ENCODE results near the gene ZMIZ1. TPM values are rescaled to one million over a fixed set of nuclear protein-coding genes. Genes with fewer than 3 reads are reported as not detected.
A peak's percentile ranks its signal among the peaks of the same experiment; 100 is the strongest.

The ZMIZ1 gene
- total RNA-seq, 2 donors from 2014 or later = 30.0 to 34.0 TPM

DNA sequence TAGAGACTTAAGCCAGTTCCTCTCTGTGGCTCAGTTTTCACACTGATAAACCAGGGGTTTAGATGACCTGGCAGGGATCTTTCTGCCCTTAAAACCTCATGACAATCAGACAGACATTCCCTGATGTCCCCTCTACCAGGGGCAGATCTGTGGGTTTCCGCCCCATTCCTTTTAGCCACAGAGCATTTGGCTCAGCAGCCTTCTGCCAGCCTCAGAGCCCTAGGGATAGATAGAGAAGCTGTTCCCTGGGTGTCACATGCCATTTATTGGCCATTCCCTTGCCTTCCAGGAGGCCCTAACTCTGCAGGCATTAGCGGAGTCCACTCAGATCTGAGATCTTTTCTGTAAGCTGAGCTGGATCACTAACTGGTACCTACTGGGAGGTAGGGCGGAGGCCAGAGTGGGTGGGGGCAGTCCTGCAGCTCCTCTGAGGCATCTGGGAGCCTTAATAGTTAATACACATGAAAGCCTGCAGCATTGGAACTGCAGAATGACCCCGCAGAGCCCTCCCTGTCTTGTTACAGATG lies 101.5 kb downstream of the ZMIZ1 start:
- ATAC-seq = no peak

DNA sequence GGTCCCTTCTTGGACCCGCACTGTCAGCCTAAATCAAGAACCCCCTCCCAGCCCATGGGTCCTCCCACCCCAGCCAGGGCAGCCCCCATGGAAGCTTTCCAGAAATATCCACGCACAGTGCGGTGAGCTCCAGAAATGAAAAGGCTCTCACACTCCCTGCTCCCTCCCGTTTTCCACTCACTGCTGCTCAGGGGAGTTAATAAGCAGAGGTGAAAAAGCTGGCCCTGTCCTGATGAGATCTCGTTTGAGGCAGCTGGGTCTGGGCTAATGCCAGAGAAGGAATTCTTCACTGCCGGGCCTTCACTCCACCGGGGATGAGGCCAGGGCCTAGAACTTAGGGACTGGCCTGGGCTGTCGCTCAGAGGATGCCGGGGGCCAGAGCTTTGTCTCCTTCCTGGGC lies 102.2 kb downstream of the ZMIZ1 start:
- peaks cover 3% of the 10 kb centered on the region for H3K36me3 Mint-ChIP-seq (ENCODE audit: low read depth)
- H3K9me3 ChIP-seq (ENCODE audit: control insufficient read depth, low read length, poor library complexity, severe bottlenecking) = no peaks in the 10 kb centered on the region
- no peaks in the 10 kb centered on the region for H3K27me3 Mint-ChIP-seq
- DNase-seq (no peak), ATAC-seq (no peak)
- no peak overlapping the region for H3K4me3 Mint-ChIP-seq
- H3K4me1 Mint-ChIP-seq = peaks cover 19% of the 10 kb centered on the region
- no peak overlapping the region for H3K27ac Mint-ChIP-seq

More for the DNA sequence above, 101.5 kb downstream of the ZMIZ1 start:
- Mint-ChIP-seq H3K4me1 (peaks cover 19% of the 10 kb centered on the region), H3K27ac (no peak overlapping the region), H3K36me3 (ENCODE audit: low read depth) (peaks cover 3% of the 10 kb centered on the region), H3K4me3 (no peak overlapping the region), H3K27me3 (no peaks in the 10 kb centered on the region)
- no peak for DNase-seq
- H3K9me3 ChIP-seq (ENCODE audit: control insufficient read depth, low read length, poor library complexity, severe bottlenecking) = no peaks in the 10 kb centered on the region

DNA sequence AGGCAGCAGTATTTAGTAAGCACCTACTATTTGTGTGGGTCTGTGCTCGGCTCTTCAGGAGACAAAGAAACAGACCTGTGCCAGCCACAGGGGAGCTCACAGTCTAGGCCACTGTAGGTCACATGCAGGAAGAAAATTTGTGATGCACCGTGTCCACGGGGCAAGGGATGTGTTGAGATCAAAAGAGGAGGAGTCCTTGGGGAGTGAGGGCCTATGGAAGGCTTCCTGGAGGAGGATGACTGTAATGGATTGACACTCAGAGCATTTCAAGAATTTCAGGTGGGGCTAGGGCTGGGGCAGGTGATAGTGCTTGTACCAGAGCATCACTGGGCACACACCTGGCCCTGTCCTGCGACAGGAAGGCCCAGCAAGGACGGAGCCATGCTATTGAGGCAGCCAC lies 102.7 kb downstream of the ZMIZ1 start:
- DNase-seq = no peak
- ATAC-seq = no peak
- Mint-ChIP-seq H3K4me3 (no peak overlapping the region), H3K27me3 (no peaks in the 10 kb centered on the region), H3K4me1 (peaks cover 19% of the 10 kb centered on the region), H3K36me3 (ENCODE audit: low read depth) (peaks cover 3% of the 10 kb centered on the region), H3K27ac (no peak overlapping the region)
- no peaks in the 10 kb centered on the region for H3K9me3 ChIP-seq (ENCODE audit: control insufficient read depth, low read length, poor library complexity, severe bottlenecking)

DNA sequence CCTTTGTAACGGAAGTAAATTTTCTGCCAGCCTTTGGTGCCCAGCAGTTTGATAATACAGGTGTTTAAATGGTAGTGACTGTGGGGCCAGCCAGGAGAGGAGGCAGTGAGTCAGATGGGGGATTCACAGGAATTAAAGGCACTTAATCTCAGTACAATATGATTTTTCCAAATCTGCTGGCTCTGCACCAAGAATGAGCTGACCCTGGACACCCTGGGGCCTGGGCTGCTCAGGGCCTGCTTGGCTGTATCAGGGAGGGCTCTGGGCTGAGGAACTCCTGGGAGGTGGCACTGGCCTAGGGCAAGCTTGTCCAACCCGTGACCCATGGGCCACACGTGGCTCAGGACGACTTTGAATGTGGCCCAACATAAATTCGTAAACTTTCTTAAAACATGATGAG lies 104.1 kb downstream of the ZMIZ1 start:
- Mint-ChIP-seq H3K4me1 (peaks cover 19% of the 10 kb centered on the region), H3K4me3 (no peak overlapping the region), H3K27me3 (no peaks in the 10 kb centered on the region), H3K36me3 (ENCODE audit: low read depth) (no peaks in the 10 kb centered on the region), H3K27ac (peak overlapping the region; percentile 24)
- no peaks in the 10 kb centered on the region for H3K9me3 ChIP-seq (ENCODE audit: control insufficient read depth, low read length, poor library complexity, severe bottlenecking)
- ATAC-seq (no peak), DNase-seq (no peak)

DNA sequence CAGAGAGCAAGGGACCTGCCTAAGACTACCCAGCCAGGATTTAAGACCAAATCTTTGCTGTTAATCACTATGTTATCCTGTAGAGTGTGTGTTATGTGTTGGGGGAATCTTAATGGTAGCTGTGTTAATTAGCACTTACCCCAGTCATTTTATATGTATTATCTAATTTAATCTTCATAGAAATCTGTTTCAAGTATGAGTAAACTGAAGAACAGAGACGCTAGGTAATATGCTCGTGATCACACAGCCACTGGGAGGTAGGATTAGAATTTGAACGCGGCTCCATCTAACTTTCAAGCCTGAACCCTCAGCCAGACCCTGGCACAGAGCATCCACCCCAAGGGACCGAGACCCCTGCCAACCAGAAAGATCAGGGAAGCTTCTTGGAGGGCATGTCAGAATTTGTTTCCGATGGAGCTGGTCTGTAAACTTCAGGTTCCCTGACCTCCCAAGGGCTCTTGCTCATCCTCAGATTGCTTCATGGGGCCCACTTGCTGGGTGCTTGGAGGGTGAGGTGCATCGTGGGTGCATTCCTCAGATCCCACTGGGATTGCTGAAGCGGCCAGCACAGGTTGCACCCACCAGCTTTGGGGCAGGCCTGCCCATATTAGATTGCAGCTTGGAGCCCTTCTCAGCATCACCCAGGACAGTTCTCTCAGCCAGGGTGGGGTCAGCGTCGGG lies 105.0 kb downstream of the ZMIZ1 start:
- Mint-ChIP-seq H3K27ac (peak overlapping the region; percentile 51), H3K4me1 (peaks cover 19% of the 10 kb centered on the region), H3K36me3 (ENCODE audit: low read depth) (no peaks in the 10 kb centered on the region), H3K4me3 (no peak overlapping the region), H3K27me3 (no peaks in the 10 kb centered on the region)
- no peak for ATAC-seq
- H3K9me3 ChIP-seq (ENCODE audit: control insufficient read depth, low read length, poor library complexity, severe bottlenecking) = no peaks in the 10 kb centered on the region
- no peak for DNase-seq

DNA sequence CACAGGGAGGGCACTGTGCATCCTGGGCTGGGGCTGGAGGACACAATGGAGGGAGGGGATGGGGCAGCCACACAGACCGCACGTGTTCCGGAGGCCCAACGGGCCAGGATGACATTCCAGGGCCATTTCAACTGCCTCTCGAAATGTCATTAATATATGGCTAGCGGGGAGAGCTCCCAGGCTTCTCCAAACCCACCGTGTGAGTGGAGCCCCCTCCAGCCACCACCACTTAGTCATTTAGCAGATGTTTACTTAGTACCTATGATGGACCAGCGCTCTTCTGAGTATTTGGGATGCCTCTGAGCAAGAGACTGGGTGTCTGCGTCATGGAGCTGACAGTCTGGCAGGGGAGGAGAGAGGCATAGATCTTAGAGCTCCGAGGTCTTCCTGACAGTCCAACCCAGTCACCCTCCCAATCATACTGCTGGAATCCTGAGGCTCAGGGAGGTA lies 107.3 kb downstream of the ZMIZ1 start:
- H3K36me3 Mint-ChIP-seq (ENCODE audit: low read depth) = no peaks in the 10 kb centered on the region
- H3K4me1 Mint-ChIP-seq = peaks cover 14% of the 10 kb centered on the region
- ATAC-seq = no peak
- no peak overlapping the region for H3K4me3 Mint-ChIP-seq
- H3K27ac Mint-ChIP-seq = no peak overlapping the region
- H3K9me3 ChIP-seq (ENCODE audit: control insufficient read depth, low read length, poor library complexity, severe bottlenecking) = no peaks in the 10 kb centered on the region
- no peak for DNase-seq
- H3K27me3 Mint-ChIP-seq = no peaks in the 10 kb centered on the region

DNA sequence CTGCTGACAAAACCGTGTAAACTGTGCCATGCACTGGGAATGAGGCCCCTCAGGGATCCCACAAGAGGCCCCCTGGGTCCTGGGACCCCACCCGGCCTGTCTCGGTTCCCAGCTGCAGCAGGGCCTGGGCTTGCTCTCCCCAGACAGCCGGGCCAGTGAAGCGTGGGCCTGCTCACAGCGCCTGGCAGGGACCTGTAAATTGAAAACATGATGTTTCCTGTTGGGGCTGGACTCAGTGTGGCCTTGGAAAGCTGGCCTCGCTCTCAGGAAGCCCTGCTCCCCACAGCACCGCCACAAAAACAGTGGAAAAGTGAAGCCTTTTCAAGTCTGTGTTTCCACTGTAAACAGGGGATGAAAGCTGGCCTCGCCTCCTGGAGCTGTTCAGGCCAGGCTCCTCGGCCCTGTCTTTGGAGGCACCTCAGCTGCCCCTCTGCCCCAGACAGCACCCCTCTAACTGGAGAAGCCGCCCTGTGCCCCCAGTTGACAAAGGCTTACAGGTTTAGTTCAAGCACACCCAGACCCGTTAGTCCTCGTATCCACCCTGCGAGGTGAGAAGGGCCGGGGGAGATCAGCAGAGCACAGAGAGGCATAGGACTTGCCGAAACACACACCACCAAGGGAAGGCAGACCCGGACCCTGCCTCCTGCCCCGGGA lies 108.3 kb downstream of the ZMIZ1 start:
- peaks cover 13% of the 10 kb centered on the region for H3K4me1 Mint-ChIP-seq
- no peak for DNase-seq
- no peaks in the 10 kb centered on the region for H3K9me3 ChIP-seq (ENCODE audit: control insufficient read depth, low read length, poor library complexity, severe bottlenecking)
- no peak for ATAC-seq
- no peak overlapping the region for H3K4me3 Mint-ChIP-seq
- no peak overlapping the region for H3K27ac Mint-ChIP-seq
- no peaks in the 10 kb centered on the region for H3K36me3 Mint-ChIP-seq (ENCODE audit: low read depth)
- H3K27me3 Mint-ChIP-seq = no peaks in the 10 kb centered on the region

DNA sequence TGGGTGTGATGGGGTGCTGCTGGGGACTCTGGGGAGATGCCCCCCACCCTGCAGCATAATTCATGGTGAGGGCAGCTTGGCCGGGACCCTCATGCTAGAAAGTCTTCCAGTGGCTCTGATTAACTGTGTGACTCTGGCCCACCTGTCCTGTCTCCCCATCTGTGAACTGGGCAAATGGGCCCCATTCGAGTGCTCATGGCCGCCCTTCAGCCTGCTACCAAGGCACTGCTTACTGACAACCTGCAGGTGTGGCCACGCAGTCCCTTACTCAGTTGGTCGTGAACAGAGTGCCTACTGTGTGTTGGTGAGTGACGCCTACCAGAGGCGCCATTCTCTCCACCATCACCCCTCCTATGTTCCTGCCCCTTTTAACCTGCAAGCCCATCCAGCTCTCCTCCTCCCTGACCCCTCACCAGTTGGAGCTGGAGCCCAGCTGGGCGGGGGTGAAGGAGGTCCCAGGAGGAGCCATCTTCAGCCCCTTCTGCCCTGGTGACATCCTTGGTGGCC lies 109.4 kb downstream of the ZMIZ1 start:
- no peak for DNase-seq
- Mint-ChIP-seq H3K4me1 (peaks cover 16% of the 10 kb centered on the region), H3K4me3 (no peak overlapping the region), H3K36me3 (ENCODE audit: low read depth) (no peaks in the 10 kb centered on the region), H3K27me3 (no peaks in the 10 kb centered on the region), H3K27ac (no peak overlapping the region)
- H3K9me3 ChIP-seq (ENCODE audit: control insufficient read depth, low read length, poor library complexity, severe bottlenecking) = no peaks in the 10 kb centered on the region
- no peak for ATAC-seq

DNA sequence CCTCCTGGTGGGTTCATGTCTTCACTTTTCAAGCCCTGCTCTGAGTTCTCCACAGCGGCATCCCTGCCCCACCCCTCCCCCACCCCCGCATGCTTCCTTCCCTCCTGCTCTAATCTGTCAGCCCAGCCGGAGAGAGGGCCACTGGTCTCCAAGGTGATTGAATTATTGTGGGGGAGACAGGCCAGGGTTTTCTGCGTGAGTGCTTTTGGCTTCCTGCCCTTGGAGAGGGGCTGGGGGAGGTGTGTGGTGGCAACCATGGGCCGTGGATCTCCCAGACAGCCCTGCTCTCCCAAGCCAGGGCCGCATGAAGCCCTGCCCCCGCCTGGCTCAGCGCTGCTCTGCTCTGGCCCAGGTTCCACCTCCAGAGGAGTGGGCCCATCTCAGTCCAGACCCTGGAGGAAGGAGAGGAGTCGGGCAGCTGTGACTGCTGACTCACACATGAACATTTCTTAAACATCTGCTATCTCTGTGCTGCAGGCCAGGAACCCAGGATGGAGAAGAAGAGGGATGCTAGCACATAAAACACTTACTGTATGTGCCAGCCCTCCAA lies 109.9 kb downstream of the ZMIZ1 start:
- Mint-ChIP-seq H3K27me3 (no peaks in the 10 kb centered on the region), H3K4me3 (no peak overlapping the region), H3K36me3 (ENCODE audit: low read depth) (no peaks in the 10 kb centered on the region), H3K27ac (no peak overlapping the region), H3K4me1 (peaks cover 21% of the 10 kb centered on the region)
- H3K9me3 ChIP-seq (ENCODE audit: control insufficient read depth, low read length, poor library complexity, severe bottlenecking) = no peaks in the 10 kb centered on the region
- DNase-seq (no peak), ATAC-seq (no peak)

DNA sequence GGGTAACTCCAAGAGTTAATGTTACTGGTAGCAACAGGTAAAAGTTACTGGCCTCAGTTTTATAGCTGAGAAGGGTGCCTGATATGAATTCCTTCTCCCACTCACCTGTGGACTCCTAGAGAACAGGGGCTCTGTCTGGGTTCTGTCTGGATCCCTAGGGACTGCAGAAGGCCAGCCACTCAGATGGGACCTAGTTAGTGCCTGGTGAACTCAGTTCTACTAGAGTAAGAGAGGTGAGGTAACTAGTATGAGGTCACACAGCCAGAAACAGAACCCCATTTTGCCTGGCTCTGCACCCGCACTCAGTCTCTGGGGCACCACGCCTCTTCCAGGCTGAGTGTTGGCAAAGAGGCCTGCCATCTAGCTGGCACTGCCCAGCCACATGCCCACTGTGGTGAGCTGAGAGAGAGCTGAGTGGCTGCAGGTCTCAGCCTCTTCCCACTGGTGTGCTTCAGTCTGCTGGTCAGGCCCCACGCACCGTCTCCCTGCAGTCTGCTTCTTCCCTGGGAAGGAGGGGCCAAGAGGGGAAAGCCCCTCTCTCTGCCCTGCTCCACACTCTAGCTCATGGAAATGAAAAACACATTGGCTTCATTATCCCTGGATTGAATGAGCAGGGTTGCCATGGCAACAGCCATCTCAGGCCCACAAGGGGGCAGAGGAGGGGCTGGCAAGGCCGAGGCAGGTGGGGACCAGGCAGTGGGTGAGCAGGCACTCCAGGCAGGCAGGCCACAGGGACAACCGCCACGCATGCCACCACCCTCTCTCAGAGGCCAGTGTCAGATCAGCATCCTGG lies 110.6 kb downstream of the ZMIZ1 start:
- H3K27me3 Mint-ChIP-seq = no peaks in the 10 kb centered on the region
- no peaks in the 10 kb centered on the region for H3K9me3 ChIP-seq (ENCODE audit: control insufficient read depth, low read length, poor library complexity, severe bottlenecking)
- DNase-seq = no peak
- H3K4me3 Mint-ChIP-seq = no peak overlapping the region
- peaks cover 17% of the 10 kb centered on the region for H3K4me1 Mint-ChIP-seq
- no peak overlapping the region for H3K27ac Mint-ChIP-seq
- no peaks in the 10 kb centered on the region for H3K36me3 Mint-ChIP-seq (ENCODE audit: low read depth)
- no peak for ATAC-seq

DNA sequence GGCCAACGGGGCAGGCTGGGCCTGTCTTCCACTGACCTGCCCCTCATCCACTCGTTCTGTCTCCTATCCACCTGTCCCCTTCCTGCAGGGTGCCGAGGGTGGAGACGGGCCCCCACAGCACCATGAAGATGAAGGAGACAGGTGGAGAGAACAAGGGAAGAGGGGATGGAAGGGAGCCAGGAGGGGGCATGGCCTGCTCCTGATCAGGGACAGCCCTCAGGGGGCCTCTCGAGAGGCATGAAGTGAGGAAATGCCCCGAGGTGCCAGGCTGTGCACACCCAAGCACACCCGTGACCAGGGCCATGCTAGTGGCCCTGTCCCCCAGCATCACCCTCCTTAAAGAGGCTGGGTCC lies 111.2 kb downstream of the ZMIZ1 start:
- Mint-ChIP-seq H3K4me3 (no peak overlapping the region), H3K27me3 (no peaks in the 10 kb centered on the region), H3K4me1 (peaks cover 16% of the 10 kb centered on the region), H3K27ac (no peak overlapping the region), H3K36me3 (ENCODE audit: low read depth) (no peaks in the 10 kb centered on the region)
- no peak for ATAC-seq
- no peak for DNase-seq
- H3K9me3 ChIP-seq (ENCODE audit: control insufficient read depth, low read length, poor library complexity, severe bottlenecking) = no peaks in the 10 kb centered on the region

DNA sequence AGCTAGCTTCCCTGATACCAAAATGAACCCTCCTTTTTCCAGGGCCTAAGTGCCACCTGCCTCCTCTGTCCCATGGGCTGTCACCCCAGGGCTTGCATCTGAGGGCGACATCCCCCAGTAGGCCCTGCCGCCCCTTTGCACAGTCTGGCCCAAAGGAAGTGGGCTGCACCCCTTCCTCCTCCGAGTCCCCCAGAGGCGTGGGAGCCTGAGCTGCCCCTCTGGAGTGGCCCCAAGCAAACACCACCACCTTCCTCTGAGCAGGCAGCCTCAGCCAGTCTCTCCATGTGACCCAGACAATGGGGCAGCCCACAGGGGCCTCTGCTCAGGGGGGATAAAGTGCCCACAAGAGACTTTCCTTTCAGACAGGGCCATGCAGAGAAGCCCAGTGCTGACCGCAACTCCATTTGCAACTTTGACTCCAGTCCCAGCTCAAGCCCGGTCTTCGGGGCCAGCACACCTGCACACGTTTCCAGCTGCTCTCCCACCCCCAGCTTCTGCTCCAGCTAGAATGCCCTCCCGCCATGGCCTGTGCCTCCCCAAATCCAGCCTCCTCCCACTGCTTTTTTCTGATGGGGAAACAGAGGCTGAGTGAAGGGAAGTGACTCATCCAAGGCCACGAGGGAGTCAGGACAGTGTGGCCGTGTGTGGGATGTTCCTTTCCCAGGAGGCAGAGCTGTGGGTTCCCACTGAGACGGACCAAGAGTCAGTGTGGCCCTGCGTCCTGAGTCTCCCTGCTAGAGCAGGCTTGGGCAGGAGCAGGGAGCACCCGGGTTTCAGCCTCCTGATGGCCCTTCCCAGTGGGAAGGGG lies 111.9 kb downstream of the ZMIZ1 start:
- Mint-ChIP-seq H3K27me3 (no peaks in the 10 kb centered on the region), H3K4me1 (peaks cover 16% of the 10 kb centered on the region), H3K27ac (no peak overlapping the region), H3K36me3 (ENCODE audit: low read depth) (no peaks in the 10 kb centered on the region), H3K4me3 (no peak overlapping the region)
- no peak for DNase-seq
- H3K9me3 ChIP-seq (ENCODE audit: control insufficient read depth, low read length, poor library complexity, severe bottlenecking) = no peaks in the 10 kb centered on the region
- no peak for ATAC-seq

All from T-helper 17 cell (primary cell).